Subcutaneous adipose tissue (tissue), 4 donors: ENCODE results near the gene SYT17. TPM values are rescaled to one million over a fixed set of nuclear protein-coding genes. Genes with fewer than 3 reads are reported as not detected.

ENCODE experiments used
- total RNA-seq, 4 donors: library from RNA; depleted of rRNA; stranded (reverse); fragments of >200 nt; gene quantifications; one replicate each; pipeline ENCODE4 v1.1.0, GENCODE V29; 2016
- TF ChIP-seq, protein P1 (sequence below): fragments of 450-650 bp; IDR thresholded peaks from one replicate; pipeline ENCODE4 v1.5.1; 2016; ENCODE audit warnings: low read depth, mild to moderate bottlenecking, control low read depth, antibody characterized with exemption, moderate library complexity

Gene SYT17
- total RNA-seq, 4 donors from 2014 or later, result 1.3 to 9.2 (median 6.1) TPM

DNA sequence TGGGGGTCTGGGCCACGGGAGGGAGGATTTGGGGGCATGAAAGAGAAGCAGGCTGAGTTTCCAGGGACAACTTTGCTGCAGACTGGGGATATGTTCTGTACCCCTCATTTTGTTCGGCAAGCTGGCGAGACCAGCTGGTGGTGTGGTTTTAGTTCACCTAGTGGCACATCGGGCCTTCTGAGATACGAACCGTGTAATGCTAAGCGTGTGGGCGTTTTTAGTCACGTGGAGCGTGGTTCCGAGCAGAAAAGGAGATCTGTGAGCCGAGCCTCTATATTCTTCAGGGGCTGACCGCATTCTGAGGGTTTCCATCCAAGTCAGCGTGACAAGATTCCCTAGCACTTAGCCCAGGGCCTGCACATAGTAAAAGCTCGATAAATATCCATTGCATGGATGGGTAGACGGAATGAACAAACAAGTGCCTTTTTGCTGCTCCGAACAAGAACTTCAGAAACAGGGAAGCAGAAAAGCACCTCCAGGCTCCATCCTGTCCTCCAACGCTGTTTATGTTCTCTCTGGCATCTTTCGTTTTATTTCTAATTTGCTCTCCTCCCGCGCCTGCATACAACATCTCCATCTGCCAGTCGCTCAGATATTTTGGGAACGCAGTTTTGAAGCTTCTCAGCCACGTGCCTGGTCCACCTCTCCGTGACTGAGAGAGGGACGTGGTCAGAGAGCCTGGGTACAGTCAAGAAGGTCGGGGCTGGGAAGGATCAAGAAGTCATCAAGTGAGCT is 5.8 kb downstream of the SYT17 start:
- TF ChIP-seq, protein P1, sequence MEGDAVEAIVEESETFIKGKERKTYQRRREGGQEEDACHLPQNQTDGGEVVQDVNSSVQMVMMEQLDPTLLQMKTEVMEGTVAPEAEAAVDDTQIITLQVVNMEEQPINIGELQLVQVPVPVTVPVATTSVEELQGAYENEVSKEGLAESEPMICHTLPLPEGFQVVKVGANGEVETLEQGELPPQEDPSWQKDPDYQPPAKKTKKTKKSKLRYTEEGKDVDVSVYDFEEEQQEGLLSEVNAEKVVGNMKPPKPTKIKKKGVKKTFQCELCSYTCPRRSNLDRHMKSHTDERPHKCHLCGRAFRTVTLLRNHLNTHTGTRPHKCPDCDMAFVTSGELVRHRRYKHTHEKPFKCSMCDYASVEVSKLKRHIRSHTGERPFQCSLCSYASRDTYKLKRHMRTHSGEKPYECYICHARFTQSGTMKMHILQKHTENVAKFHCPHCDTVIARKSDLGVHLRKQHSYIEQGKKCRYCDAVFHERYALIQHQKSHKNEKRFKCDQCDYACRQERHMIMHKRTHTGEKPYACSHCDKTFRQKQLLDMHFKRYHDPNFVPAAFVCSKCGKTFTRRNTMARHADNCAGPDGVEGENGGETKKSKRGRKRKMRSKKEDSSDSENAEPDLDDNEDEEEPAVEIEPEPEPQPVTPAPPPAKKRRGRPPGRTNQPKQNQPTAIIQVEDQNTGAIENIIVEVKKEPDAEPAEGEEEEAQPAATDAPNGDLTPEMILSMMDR, result no peak

- TF ChIP-seq, protein P1, result no peak
Observed at GRCh38 chr16:19174478-19174877, 6.4 kb downstream of the SYT17 start.

DNA sequence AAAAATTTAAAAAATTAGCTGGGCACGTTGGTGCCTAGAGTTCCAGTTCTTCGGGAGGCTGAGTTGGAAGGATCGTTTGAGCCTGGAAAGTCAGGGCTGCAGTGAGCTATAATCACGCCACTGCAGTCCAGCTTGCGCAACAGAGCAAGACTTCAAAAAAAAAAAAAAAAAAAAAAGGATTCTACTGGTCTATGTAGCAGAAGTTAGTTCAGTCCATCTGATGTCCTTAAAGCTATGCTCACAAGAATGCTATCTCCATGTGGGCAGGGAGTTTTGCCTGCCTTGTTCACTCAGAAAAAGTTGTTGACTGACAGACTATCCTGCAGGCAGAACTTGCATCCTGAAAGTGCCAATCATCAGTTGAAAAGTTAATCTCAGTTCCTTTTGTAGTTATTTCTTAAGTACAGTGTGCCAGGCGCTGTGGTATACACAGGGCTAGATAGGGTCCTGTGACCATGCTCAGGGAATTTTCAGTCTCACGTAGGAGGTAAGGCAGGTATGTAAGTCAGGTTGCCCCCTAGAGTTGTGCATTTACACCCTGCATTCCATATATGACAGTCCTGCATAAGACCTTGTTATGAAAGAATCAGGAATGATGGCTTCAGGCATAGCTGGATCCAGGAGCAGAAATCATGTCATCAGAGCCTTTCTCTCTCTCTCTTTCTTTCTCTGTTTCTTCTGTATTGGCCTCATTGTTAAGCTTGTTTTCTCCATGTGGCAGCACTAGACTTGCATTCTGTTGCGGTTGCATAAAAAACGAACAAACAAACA is 7.6 kb downstream of the SYT17 start:
- TF ChIP-seq, protein P1, result no peak

DNA sequence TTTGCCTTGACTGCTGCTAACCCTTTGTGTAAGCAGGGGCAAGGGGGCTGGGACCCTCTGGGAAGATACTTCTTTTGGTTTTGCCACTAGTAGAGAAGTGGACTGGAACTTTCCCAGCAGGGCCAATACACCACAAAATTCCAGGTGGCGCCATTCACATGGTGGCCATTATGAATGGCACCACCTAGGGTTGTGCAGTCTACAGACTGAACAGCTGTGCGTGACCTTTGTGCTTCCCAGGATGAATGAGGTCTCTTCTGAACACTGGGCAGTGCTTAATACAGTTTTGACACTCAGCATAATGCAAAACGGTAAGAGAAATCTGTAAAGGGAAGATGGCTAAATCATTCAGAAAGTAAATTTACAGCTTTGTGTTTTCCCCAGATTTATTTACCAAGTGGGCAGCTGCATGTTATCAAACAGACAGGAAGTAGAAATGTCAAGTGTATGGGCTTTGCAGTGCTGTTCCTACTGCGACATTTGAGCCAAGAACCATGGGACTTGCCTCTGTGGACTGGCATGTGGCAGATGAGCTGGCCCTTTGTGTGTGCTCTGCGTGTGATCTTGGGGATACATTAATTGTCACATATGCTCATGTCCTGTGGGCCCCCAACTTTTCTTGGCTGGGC is 9.2 kb downstream of the SYT17 start:
- TF ChIP-seq, protein P1, result no peak

DNA sequence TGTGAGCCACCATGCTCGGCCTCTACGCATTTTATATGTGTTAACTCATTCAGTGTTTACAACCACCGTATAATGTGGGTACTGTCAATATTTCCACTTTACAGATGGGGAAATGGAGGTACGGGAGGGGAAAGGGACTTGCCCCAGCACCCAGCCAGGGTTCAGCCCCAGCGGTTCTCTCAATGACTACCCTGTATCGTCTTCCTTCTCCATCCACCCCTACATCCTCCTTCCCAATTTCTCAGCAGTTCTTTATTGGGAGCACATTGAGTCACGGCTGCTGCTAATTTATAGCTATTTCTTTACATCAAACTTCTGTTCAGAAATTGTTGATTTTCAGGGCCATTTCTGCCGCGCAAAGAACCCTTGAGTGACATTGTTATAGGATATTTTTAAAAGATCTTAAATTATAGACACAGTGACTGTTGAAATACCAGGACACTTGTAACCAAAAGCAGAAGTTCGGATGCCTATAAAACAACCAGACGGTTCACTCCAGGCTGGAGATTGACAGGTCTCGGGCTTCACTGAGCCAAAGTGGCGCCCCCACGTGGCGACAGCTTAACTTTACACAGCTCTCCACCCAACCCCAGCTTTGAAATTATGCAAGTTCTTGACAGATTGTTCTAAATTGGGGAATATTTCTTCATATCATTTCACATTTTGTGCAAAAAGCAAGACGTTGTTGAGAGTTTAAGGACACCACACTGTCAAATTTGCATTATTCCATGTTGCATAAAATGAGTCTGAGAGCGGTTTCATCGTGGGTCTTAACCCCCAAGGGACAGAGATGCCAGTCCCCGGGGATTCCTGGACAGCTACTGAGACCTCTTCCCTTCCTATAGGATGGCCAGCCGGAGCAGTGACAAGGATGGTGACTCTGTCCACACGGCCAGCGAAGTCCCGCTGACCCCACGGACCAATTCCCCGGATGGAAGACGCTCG is 11.8 kb downstream of the SYT17 start:
- TF ChIP-seq, protein P1, result no peak

GRCh38 chr16:19180741-19181140 is 12.7 kb downstream of the SYT17 start:
- TF ChIP-seq, protein P1, result no peak
